T-cell (primary cell): Measurements from ENCODE around the gene CFAP43. TPM values are rescaled to one million over a fixed set of nuclear protein-coding genes. Genes with fewer than 3 reads are reported as not detected.
A peak's percentile ranks its signal among the peaks of the same experiment; 100 is the strongest.

Source experiments
- ATAC-seq, 4 experiments: fragments of 200-7000 bp in 3 of 4; fragments of 150-1000 bp in 1 of 4; cut with Tn5 transposase; replicated peaks in 1 of 4; 1 replicate in 3 of 4; 2 replicates in 1 of 4; pipeline ENCODE4 v1.10.0; 2021; ENCODE audit warnings: moderate library complexity in 3 of 4, mild to moderate bottlenecking in 2 of 4, moderate number of reproducible peaks in 1 of 4
- CTCF ChIA-PET, 2 donors: fragments of 300-600 bp; sonication (Branson Sonifier 250); formaldehyde crosslinking; loops; one replicate each; lab custom pipeline; 2022; ENCODE audit warnings: antibody characterized with exemption in 2 of 2; lab: Charles Lee
- POLR2A ChIA-PET, 2 donors: fragments of 300-600 bp; sonication (Branson Sonifier 250); formaldehyde crosslinking; loops; one replicate each; lab custom pipeline; 2022; ENCODE audit warnings: antibody characterized with exemption in 2 of 2; lab: Charles Lee
- DNase-seq, 35 experiments: peaks; one replicate each; pipeline versions ENCODE4 v3.0.0 to v3.0.0-alpha.2; 2013 to 2023
- H3K27ac ChIP-seq: one replicate; pipeline ENCODE4 v1.5.1; 2013; ENCODE audit warnings: low read length
- H3K27me3 ChIP-seq, 2 experiments: replicated peaks in 1 of 2; 1 replicate in 1 of 2; 2 replicates in 1 of 2; pipeline versions ENCODE4 v1.6.1 to v1.7.0; 2013; ENCODE audit warnings: low read length in 1 of 2, mixed read lengths in 1 of 2; ENCODE audit not compliant: control insufficient read depth in 2 of 2, insufficient read depth in 2 of 2; ENCODE audit errors: extremely low read depth in 1 of 2
- H3K36me3 ChIP-seq, 2 donors: 1 replicate in 1 of 2; 2 replicates in 1 of 2; pipeline versions ENCODE4 v1.6.1 to v1.7.0; 2013; ENCODE audit warnings: low read length in 1 of 2; ENCODE audit not compliant: control insufficient read depth in 2 of 2, insufficient read depth in 1 of 2; ENCODE audit errors: extremely low read depth in 1 of 2
- H3K4me1 ChIP-seq, 2 experiments: 1 replicate in 1 of 2; 2 replicates in 1 of 2; pipeline versions ENCODE4 v1.6.1 to v1.7.0; 2013; ENCODE audit warnings: low read length in 2 of 2, mixed read lengths in 1 of 2; ENCODE audit not compliant: insufficient read depth in 2 of 2, control insufficient read depth in 1 of 2; ENCODE audit errors: extremely low read depth in 1 of 2
- H3K4me3 ChIP-seq, 2 donors: 1 replicate in 1 of 2; 2 replicates in 1 of 2; pipeline versions ENCODE4 v1.5.1 to v1.7.0; 2013; ENCODE audit warnings: mild to moderate bottlenecking in 2 of 2, low read length in 1 of 2, moderate library complexity in 1 of 2; ENCODE audit not compliant: control insufficient read depth in 1 of 2; ENCODE audit errors: extremely low read depth in 1 of 2
- H3K9me3 ChIP-seq: 2 replicates; pipeline ENCODE4 v1.7.0; 2013
- H3K27ac Mint-ChIP-seq, 2 donors: one replicate each; pipeline ENCODE4 v1.8.0; 2020 to 2021; ENCODE audit warnings: mild to moderate bottlenecking in 2 of 2, mixed read lengths in 2 of 2
- H3K27me3 Mint-ChIP-seq, 2 donors: one replicate each; pipeline ENCODE4 v1.8.0; 2021 to 2022; ENCODE audit warnings: mixed read lengths in 2 of 2
- H3K36me3 Mint-ChIP-seq: one replicate; pipeline ENCODE4 v1.8.0; 2021; ENCODE audit warnings: mixed read lengths
- H3K4me1 Mint-ChIP-seq, 3 donors: one replicate each; pipeline ENCODE4 v1.8.0; 2020 to 2022; ENCODE audit warnings: mixed read lengths in 3 of 3, mild to moderate bottlenecking in 1 of 3
- H3K4me3 Mint-ChIP-seq, 3 donors: one replicate each; pipeline ENCODE4 v1.8.0; 2020 to 2022; ENCODE audit warnings: mild to moderate bottlenecking in 3 of 3, mixed read lengths in 3 of 3, moderate library complexity in 3 of 3
- H3K9me3 Mint-ChIP-seq, 3 donors: one replicate each; pipeline ENCODE4 v1.8.0; 2020 to 2022; ENCODE audit warnings: mixed read lengths in 3 of 3
- WGBS: methylation state at CpG from one replicate; pipeline ENCODE4 v1.1.5; 2013; ENCODE audit warnings: missing lambda C conversion rate; ENCODE audit not compliant: insufficient coverage; 5-methylcytosine and 5-hydroxymethylcytosine counted together
- total RNA-seq, 35 experiments: library from RNA in 6 of 35; stranded (reverse) in 6 of 35; fragments of 120-200 nt in 1 of 35; gene quantifications; one replicate each; pipeline versions ENCODE4 v1.2.1 to v1.2.4 and lab custom pipeline; 2013 to 2026

The CFAP43 gene
- total RNA-seq, 5 donors from 2014 or later (not counting 1 experiment from before 2014, with no cell fraction given), result 0.58 TPM; not detected in 4

GRCh38 chr10:104258209-104258608 lies 26.0 kb upstream of the CFAP43 start:
- 100% methylated on average over 2 of the region's 3 CpGs for WGBS
- H3K36me3 Mint-ChIP-seq, result peaks cover 37% of the 10 kb centered on the region

GRCh38 chr10:104257235-104257634 lies 25.1 kb upstream of the CFAP43 start:
- Mint-ChIP-seq H3K36me3 (peaks cover 37% of the 10 kb centered on the region), H3K4me1 (peaks cover 74 to 77% (median 75%) of the 10 kb centered on the region in 3 donors), H3K27me3 (no peaks in the 10 kb centered on the region), H3K27ac (peak overlapping the region; percentile 91 to 99), H3K9me3 (no peaks in the 10 kb centered on the region), H3K4me3 (peak overlapping the region; percentile 13 to 98 (median 91))
- no peaks in the 10 kb centered on the region for H3K9me3 ChIP-seq
- no peak overlapping the region for H3K27ac ChIP-seq
- no peak overlapping the region for H3K4me3 ChIP-seq
- ChIA-PET POLR2A (interaction anchor here (0.6 to 0.7 kb wide), 3 partner anchors 26 to 142 kb away, joined by 3 read pairs; no protein-coding TSS in a partner anchor), CTCF (interaction anchor here (0.5 to 3.4 kb wide), 9 partner anchors 9 to 341 kb away, joined by 3 to 12 read pairs (median 4); no protein-coding TSS in a partner anchor)
- ATAC-seq, result no peak
- H3K27me3 ChIP-seq, result no peaks in the 10 kb centered on the region
- H3K4me1 ChIP-seq, result peaks cover 11 to 20% of the 10 kb centered on the region in 2 experiments
- no peak for DNase-seq
- WGBS, result no CpG with 5 or more reads among the region's 5 CpGs
- peaks cover 5 to 43% of the 10 kb centered on the region in 2 donors for H3K36me3 ChIP-seq

More at GRCh38 chr10:104258209-104258608, 26.0 kb upstream of the CFAP43 start:
- Mint-ChIP-seq H3K4me3 (no peak overlapping the region), H3K4me1 (peaks cover 75 to 77% (median 76%) of the 10 kb centered on the region in 3 donors), H3K27me3 (no peaks in the 10 kb centered on the region), H3K9me3 (no peaks in the 10 kb centered on the region), H3K27ac (peak overlapping the region; percentile 65 to 71)
- H3K4me3 ChIP-seq, result no peak overlapping the region
- no peak overlapping the region for H3K27ac ChIP-seq
- no peak for ATAC-seq
- H3K9me3 ChIP-seq, result no peaks in the 10 kb centered on the region
- ChIA-PET POLR2A (no interaction called here), CTCF (no interaction called here)
- DNase-seq, result no peak
- H3K27me3 ChIP-seq, result no peaks in the 10 kb centered on the region
- peaks cover 5 to 50% of the 10 kb centered on the region in 2 donors for H3K36me3 ChIP-seq
- peaks cover 11 to 20% of the 10 kb centered on the region in 2 experiments for H3K4me1 ChIP-seq

GRCh38 chr10:104256335-104256961 lies 24.3 kb upstream of the CFAP43 start:
- peak overlapping the region; percentile 91 to 98 (median 98) for H3K4me3 Mint-ChIP-seq
- Histone ChIP-seq H3K4me1 (peaks cover 11 to 17% of the 10 kb centered on the region in 2 experiments), H3K9me3 (no peaks in the 10 kb centered on the region), H3K27ac (peak overlapping the region; percentile 79), H3K36me3 (peaks cover 0 to 35% of the 10 kb centered on the region in 2 donors), H3K4me3 (peak overlapping the region in 1 of 2 donors; percentile 13), H3K27me3 (no peaks in the 10 kb centered on the region)
- POLR2A ChIA-PET, result interaction anchor here (0.7 kb wide), 4 partner anchors 30 to 281 kb away, joined by 3 to 6 read pairs (median 4); no protein-coding TSS in a partner anchor
- WGBS, result no CpG with 5 or more reads among the region's 1 CpG
- no peaks in the 10 kb centered on the region for H3K27me3 Mint-ChIP-seq
- H3K9me3 Mint-ChIP-seq, result no peaks in the 10 kb centered on the region
- ATAC-seq (peak in 2 of 4 experiments; percentile 7 to 56), DNase-seq (peak in 1 of 35 experiments; percentile 63)
- CTCF ChIA-PET, result interaction anchor here (0.5 to 3.4 kb wide), 12 partner anchors 8 to 490 kb away, joined by 3 to 12 read pairs (median 4); partner anchors contain the start of gene CFAP58 (in 1 of the 2)
- peaks cover 32% of the 10 kb centered on the region for H3K36me3 Mint-ChIP-seq
- H3K4me1 Mint-ChIP-seq, result peaks cover 67 to 74% (median 71%) of the 10 kb centered on the region in 3 donors
- H3K27ac Mint-ChIP-seq, result peak overlapping the region; percentile 91 to 99

GRCh38 chr10:104255311-104255981 lies 23.3 kb upstream of the CFAP43 start:
- ChIA-PET CTCF (interaction anchor here (1.0 to 3.4 kb wide), 7 partner anchors 12 to 98 kb away, joined by 3 to 12 read pairs (median 4); partner anchors contain the start of genes CFAP43 (in 1 of the 2) and CFAP58 (in 1 of the 2)), POLR2A (interaction anchor here (1.1 to 1.4 kb wide), 3 partner anchors 7 to 135 kb away, joined by 3 to 5 read pairs (median 4); no protein-coding TSS in a partner anchor)
- WGBS, result no CpG with 5 or more reads among the region's 12 CpGs
- peak overlapping the region; percentile 91 to 98 (median 98) for H3K4me3 Mint-ChIP-seq
- H3K36me3 Mint-ChIP-seq, result peaks cover 22% of the 10 kb centered on the region
- peak; percentile 19 to 60 (median 38) for ATAC-seq
- H3K4me3 ChIP-seq, result peak overlapping the region; percentile 68 to 88
- H3K4me1 ChIP-seq, result peaks cover 11 to 17% of the 10 kb centered on the region in 2 experiments
- no peaks in the 10 kb centered on the region for H3K27me3 ChIP-seq
- H3K27ac Mint-ChIP-seq, result peak overlapping the region; percentile 91 to 99
- H3K9me3 ChIP-seq, result no peaks in the 10 kb centered on the region
- H3K27me3 Mint-ChIP-seq, result no peaks in the 10 kb centered on the region
- peaks cover 57 to 64% (median 61%) of the 10 kb centered on the region in 3 donors for H3K4me1 Mint-ChIP-seq
- no peaks in the 10 kb centered on the region for H3K9me3 Mint-ChIP-seq
- H3K27ac ChIP-seq, result peak overlapping the region; percentile 79
- DNase-seq, result peak in 1 of 35 experiments; percentile 42
- peaks cover 0 to 25% of the 10 kb centered on the region in 2 donors for H3K36me3 ChIP-seq

GRCh38 chr10:104254493-104255310 lies 22.5 kb upstream of the CFAP43 start, which contains the start of gene GSTO1:
Gene GSTO1 (plus strand): TSS chr10:104254892. CDS start chr10:104254929, 37 bp downstream.
- ATAC-seq (peak; percentile 66 to 80 (median 76)), DNase-seq (peak in 26 of 35 experiments; percentile 19 to 68 (median 28))
- H3K36me3 ChIP-seq, result peaks cover 0 to 18% of the 10 kb centered on the region in 2 donors
- Mint-ChIP-seq H3K27me3 (peaks cover 0 to 4% of the 10 kb centered on the region in 2 donors), H3K36me3 (peaks cover 16% of the 10 kb centered on the region), H3K4me1 (peaks cover 49 to 57% (median 54%) of the 10 kb centered on the region in 3 donors), H3K27ac (peak within 1 kb of the TSS; percentile 91 to 99), H3K4me3 (peak within 1 kb of the TSS; percentile 91 to 98 (median 98)), H3K9me3 (no peaks in the 10 kb centered on the region)
- CTCF ChIA-PET, result interaction anchor here (0.6 to 3.4 kb wide), 6 partner anchors 19 to 488 kb away, joined by 3 to 12 read pairs (median 4); partner anchors contain the start of gene CFAP43 (in 1 of the 2)
- peak within 1 kb of the TSS; percentile 79 for H3K27ac ChIP-seq
- peaks cover 11 to 13% of the 10 kb centered on the region in 2 experiments for H3K4me1 ChIP-seq
- H3K9me3 ChIP-seq, result no peaks in the 10 kb centered on the region
- no peaks in the 10 kb centered on the region for H3K27me3 ChIP-seq
- under 1% methylated on average over 64 of the region's 69 CpGs for WGBS
- peak within 1 kb of the TSS; percentile 68 to 88 for H3K4me3 ChIP-seq
- POLR2A ChIA-PET, result interaction anchor here (0.6 to 1.4 kb wide), 6 partner anchors 8 to 134 kb away, joined by 3 to 10 read pairs (median 5); partner anchors contain the start of gene GSTO2 (in 2 of the 2)
